ENCODE measurements around the gene VRK3. TPM values are rescaled to one million over a fixed set of nuclear protein-coding genes. Genes with fewer than 3 reads are reported as not detected.

Gene VRK3
- total RNA-seq, 2 donors from 2014 or later, result 43.5 to 48.9 TPM

DNA sequence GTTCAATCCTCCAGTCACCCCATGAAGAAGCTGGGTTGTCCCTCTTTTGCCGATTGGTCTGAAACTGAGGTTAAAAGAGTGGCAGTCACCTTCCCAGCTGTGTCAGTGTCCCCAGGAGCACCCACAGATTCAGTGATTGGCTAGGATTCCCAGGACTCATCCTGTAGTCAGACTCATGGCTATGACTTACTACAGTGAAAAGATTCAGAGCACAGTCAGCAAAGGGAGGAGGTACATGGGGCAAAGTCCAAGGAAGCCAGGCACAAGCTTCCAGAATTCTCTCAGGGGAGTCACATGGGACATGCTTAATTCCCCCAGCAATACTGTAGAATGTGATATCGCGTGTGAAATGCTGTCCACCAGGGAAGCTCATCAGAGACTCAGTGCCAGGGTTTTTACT, 14.8 kb upstream of the VRK3 start:
- no peak overlapping the region for H3K27ac ChIP-seq (ENCODE audit: low read depth, low read length)
- no peak overlapping the region for H3K4me3 ChIP-seq (ENCODE audit: low read length)
- WGBS, 2 experiments (ENCODE audit: insufficient coverage in 1 of 2, insufficient read length in 1 of 2), result 93 to 94% methylated on average over 3 of the region's 3 CpGs
- peaks cover 90% of the 10 kb centered on the region for H3K36me3 Mint-ChIP-seq (ENCODE audit: low read depth)
- no peaks in the 10 kb centered on the region for H3K27me3 ChIP-seq (ENCODE audit: control insufficient read depth, insufficient read depth, low read length, poor library complexity, severe bottlenecking)
- DNase-seq, result no peak
- H3K9ac ChIP-seq (ENCODE audit: extremely low read depth, low read length, poor library complexity, severe bottlenecking), result no peak overlapping the region
- H3K4me3 Mint-ChIP-seq, result no peak overlapping the region
- peaks cover 90% of the 10 kb centered on the region for H3K36me3 ChIP-seq (ENCODE audit: control insufficient read depth, insufficient read depth, low read length)
- H3K4me1 ChIP-seq (ENCODE audit: control insufficient read depth, insufficient read depth, low read length), result no peaks in the 10 kb centered on the region
- no peaks in the 10 kb centered on the region for H3K27me3 Mint-ChIP-seq (ENCODE audit: insufficient read depth)
- TF ChIP-seq, protein P1, sequence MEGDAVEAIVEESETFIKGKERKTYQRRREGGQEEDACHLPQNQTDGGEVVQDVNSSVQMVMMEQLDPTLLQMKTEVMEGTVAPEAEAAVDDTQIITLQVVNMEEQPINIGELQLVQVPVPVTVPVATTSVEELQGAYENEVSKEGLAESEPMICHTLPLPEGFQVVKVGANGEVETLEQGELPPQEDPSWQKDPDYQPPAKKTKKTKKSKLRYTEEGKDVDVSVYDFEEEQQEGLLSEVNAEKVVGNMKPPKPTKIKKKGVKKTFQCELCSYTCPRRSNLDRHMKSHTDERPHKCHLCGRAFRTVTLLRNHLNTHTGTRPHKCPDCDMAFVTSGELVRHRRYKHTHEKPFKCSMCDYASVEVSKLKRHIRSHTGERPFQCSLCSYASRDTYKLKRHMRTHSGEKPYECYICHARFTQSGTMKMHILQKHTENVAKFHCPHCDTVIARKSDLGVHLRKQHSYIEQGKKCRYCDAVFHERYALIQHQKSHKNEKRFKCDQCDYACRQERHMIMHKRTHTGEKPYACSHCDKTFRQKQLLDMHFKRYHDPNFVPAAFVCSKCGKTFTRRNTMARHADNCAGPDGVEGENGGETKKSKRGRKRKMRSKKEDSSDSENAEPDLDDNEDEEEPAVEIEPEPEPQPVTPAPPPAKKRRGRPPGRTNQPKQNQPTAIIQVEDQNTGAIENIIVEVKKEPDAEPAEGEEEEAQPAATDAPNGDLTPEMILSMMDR (conservative IDR thresholded peaks at IDR 0.05), result no peak
- H3K4me1 Mint-ChIP-seq, result no peaks in the 10 kb centered on the region
- no peak overlapping the region for H3K27ac Mint-ChIP-seq
- H3K9me3 ChIP-seq (ENCODE audit: control insufficient read depth, low read length), result peaks cover 50% of the 10 kb centered on the region
- peaks cover 43% of the 10 kb centered on the region for H3K9me3 Mint-ChIP-seq

DNA sequence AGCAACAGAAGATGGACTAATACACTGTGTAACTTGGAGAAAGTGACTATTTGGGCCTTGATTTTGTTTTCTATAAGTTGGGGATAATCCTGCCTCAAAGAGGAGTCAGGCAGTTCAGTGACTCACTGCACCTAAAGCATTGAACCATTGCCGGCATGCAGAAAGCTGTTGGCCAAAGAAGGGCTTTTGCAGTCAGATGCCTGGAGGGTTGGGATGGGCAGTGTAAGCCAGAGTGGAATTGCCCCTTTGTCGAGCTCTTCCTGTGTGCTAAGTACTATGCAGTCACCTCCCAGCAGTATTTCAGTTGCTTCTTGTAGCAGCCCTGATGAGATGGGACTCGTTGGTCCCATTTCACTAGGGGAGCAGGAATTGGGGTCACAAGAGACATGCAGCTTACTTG, 11.7 kb upstream of the VRK3 start:
- no peak overlapping the region for H3K4me3 Mint-ChIP-seq
- H3K4me1 ChIP-seq (ENCODE audit: control insufficient read depth, insufficient read depth, low read length), result no peaks in the 10 kb centered on the region
- H3K9me3 Mint-ChIP-seq, result peaks cover 28% of the 10 kb centered on the region
- no peak overlapping the region for H3K27ac Mint-ChIP-seq
- H3K9me3 ChIP-seq (ENCODE audit: control insufficient read depth, low read length), result peaks cover 36% of the 10 kb centered on the region
- no peaks in the 10 kb centered on the region for H3K4me1 Mint-ChIP-seq
- H3K36me3 ChIP-seq (ENCODE audit: control insufficient read depth, insufficient read depth, low read length), result peaks cover 91% of the 10 kb centered on the region
- WGBS, 2 experiments (ENCODE audit: insufficient coverage in 1 of 2, insufficient read length in 1 of 2), result 93 to 94% methylated on average over 3 of the region's 3 CpGs
- H3K36me3 Mint-ChIP-seq (ENCODE audit: low read depth), result peaks cover 91% of the 10 kb centered on the region
- TF ChIP-seq, protein P1 (conservative IDR thresholded peaks at IDR 0.05), result no peak
- no peaks in the 10 kb centered on the region for H3K27me3 Mint-ChIP-seq (ENCODE audit: insufficient read depth)
- no peak for DNase-seq
- H3K27ac ChIP-seq (ENCODE audit: low read depth, low read length), result no peak overlapping the region
- H3K4me3 ChIP-seq (ENCODE audit: low read length), result no peak overlapping the region
- H3K27me3 ChIP-seq (ENCODE audit: control insufficient read depth, insufficient read depth, low read length, poor library complexity, severe bottlenecking), result no peaks in the 10 kb centered on the region
- H3K9ac ChIP-seq (ENCODE audit: extremely low read depth, low read length, poor library complexity, severe bottlenecking), result no peak overlapping the region

DNA sequence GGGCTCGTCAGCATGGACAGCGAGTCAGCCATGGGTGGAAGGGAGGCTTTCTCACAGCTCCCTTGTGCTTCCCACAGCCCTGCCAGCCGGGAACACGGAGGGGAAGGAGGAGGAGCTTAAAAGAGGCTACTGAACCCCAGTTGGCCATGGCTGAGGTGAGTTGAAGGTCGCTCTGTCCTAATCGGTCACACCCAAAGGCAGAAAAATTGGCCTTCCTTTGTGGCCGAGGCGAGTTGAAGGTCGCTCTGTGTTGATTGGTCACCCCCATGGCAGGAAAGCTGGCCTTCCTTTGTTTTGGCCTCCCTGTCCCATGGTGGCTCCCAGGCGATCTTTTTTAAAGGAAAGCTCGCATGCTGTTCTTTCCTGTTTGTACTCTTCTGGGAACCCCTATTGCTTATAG, 5.8 kb upstream of the VRK3 start:
- no peaks in the 10 kb centered on the region for H3K4me1 ChIP-seq (ENCODE audit: control insufficient read depth, insufficient read depth, low read length)
- Mint-ChIP-seq H3K27me3 (ENCODE audit: insufficient read depth) (peaks cover 2% of the 10 kb centered on the region), H3K27ac (no peak overlapping the region), H3K4me1 (peaks cover 4% of the 10 kb centered on the region), H3K4me3 (no peak overlapping the region), H3K36me3 (ENCODE audit: low read depth) (peaks cover 73% of the 10 kb centered on the region), H3K9me3 (peaks cover 25% of the 10 kb centered on the region)
- 88% methylated on average over 9 to 11 of the region's 11 CpGs for WGBS, 2 experiments (ENCODE audit: insufficient coverage in 1 of 2, insufficient read length in 1 of 2)
- H3K27me3 ChIP-seq (ENCODE audit: control insufficient read depth, insufficient read depth, low read length, poor library complexity, severe bottlenecking), result no peaks in the 10 kb centered on the region
- DNase-seq, result no peak
- no peak overlapping the region for H3K9ac ChIP-seq (ENCODE audit: extremely low read depth, low read length, poor library complexity, severe bottlenecking)
- TF ChIP-seq, protein P1 (conservative IDR thresholded peaks at IDR 0.05), result no peak
- H3K36me3 ChIP-seq (ENCODE audit: control insufficient read depth, insufficient read depth, low read length), result peaks cover 63% of the 10 kb centered on the region
- no peak overlapping the region for H3K27ac ChIP-seq (ENCODE audit: low read depth, low read length)
- peaks cover 17% of the 10 kb centered on the region for H3K9me3 ChIP-seq (ENCODE audit: control insufficient read depth, low read length)
- H3K4me3 ChIP-seq (ENCODE audit: low read length), result no peak overlapping the region
